ENCODE data around the gene LPP.

DNA sequence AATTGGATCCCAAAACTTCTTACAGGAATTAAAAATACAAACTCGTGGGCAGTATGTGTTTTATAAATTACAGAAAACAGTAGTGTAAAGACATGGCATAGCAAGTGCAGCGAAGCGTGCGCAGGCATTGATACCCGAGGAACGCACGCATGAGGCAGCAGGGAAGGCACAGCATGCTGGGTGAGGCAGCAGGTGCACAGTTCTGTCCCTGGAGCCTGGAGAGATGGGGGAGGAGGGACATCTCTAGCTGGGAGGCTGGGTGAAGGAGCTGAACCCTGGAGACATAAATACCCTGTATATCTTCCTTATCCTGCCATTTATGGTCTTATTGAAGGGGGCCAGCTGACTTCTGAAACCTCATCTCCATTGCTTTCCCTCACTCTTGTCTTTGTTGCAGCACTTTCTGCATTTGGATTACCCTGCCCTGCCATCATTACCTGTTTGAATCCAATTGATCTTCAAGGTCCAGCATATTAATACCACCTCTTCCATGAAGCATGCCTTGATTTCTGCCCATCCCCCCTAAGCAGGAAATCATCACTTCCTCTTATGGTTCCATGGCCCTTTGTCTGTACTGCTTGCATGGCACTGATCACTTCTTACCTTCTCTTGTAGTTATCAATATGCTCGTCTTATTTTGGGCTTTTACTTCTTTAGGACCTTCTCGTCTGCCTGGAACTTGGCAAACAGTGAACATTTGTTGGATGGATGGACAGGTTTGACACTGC, 20.5 kb downstream of the LPP start:
- TF ChIP-seq, protein P1, sequence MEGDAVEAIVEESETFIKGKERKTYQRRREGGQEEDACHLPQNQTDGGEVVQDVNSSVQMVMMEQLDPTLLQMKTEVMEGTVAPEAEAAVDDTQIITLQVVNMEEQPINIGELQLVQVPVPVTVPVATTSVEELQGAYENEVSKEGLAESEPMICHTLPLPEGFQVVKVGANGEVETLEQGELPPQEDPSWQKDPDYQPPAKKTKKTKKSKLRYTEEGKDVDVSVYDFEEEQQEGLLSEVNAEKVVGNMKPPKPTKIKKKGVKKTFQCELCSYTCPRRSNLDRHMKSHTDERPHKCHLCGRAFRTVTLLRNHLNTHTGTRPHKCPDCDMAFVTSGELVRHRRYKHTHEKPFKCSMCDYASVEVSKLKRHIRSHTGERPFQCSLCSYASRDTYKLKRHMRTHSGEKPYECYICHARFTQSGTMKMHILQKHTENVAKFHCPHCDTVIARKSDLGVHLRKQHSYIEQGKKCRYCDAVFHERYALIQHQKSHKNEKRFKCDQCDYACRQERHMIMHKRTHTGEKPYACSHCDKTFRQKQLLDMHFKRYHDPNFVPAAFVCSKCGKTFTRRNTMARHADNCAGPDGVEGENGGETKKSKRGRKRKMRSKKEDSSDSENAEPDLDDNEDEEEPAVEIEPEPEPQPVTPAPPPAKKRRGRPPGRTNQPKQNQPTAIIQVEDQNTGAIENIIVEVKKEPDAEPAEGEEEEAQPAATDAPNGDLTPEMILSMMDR (IDR thresholded peaks at IDR 0.05): no peak
- TF ChIP-seq, protein P2, sequence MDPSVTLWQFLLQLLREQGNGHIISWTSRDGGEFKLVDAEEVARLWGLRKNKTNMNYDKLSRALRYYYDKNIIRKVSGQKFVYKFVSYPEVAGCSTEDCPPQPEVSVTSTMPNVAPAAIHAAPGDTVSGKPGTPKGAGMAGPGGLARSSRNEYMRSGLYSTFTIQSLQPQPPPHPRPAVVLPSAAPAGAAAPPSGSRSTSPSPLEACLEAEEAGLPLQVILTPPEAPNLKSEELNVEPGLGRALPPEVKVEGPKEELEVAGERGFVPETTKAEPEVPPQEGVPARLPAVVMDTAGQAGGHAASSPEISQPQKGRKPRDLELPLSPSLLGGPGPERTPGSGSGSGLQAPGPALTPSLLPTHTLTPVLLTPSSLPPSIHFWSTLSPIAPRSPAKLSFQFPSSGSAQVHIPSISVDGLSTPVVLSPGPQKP (IDR thresholded peaks at IDR 0.05; ENCODE audit: low read depth, low read length): no peak
- no peak for TF ChIP-seq SMC3 (IDR thresholded peaks at IDR 0.05)
- TF ChIP-seq CBX8 (IDR thresholded peaks at IDR 0.05): no peak
- TF ChIP-seq, protein P3, sequence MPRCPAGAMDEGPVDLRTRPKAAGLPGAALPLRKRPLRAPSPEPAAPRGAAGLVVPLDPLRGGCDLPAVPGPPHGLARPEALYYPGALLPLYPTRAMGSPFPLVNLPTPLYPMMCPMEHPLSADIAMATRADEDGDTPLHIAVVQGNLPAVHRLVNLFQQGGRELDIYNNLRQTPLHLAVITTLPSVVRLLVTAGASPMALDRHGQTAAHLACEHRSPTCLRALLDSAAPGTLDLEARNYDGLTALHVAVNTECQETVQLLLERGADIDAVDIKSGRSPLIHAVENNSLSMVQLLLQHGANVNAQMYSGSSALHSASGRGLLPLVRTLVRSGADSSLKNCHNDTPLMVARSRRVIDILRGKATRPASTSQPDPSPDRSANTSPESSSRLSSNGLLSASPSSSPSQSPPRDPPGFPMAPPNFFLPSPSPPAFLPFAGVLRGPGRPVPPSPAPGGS (IDR thresholded peaks at IDR 0.05): no peak
- TF ChIP-seq CHD2 (IDR thresholded peaks at IDR 0.05; ENCODE audit: low read length, partially characterized antibody): no peak
- TF ChIP-seq BHLHE40 (IDR thresholded peaks at IDR 0.05; ENCODE audit: low read depth, low read length): no peak
- TF ChIP-seq, protein P4, sequence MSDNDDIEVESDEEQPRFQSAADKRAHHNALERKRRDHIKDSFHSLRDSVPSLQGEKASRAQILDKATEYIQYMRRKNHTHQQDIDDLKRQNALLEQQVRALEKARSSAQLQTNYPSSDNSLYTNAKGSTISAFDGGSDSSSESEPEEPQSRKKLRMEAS (IDR thresholded peaks at IDR 0.05): no peak
- TF ChIP-seq ZSCAN20 (CRISPR knock-in tag; IDR thresholded peaks at IDR 0.05): no peak
- TF ChIP-seq, protein P5, sequence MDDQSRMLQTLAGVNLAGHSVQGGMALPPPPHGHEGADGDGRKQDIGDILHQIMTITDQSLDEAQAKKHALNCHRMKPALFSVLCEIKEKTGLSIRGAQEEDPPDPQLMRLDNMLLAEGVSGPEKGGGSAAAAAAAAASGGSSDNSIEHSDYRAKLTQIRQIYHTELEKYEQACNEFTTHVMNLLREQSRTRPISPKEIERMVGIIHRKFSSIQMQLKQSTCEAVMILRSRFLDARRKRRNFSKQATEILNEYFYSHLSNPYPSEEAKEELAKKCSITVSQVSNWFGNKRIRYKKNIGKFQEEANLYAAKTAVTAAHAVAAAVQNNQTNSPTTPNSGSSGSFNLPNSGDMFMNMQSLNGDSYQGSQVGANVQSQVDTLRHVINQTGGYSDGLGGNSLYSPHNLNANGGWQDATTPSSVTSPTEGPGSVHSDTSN (IDR thresholded peaks at IDR 0.05): no peak
